Esophagus muscularis mucosa (tissue), 3 donors: ENCODE measurements around the gene ITM2C.

ENCODE experiments used
- POLR2A ChIP-seq: fragments of 450-650 bp; IDR thresholded peaks from one replicate; pipeline ENCODE4 v1.6.1; 2017; ENCODE audit warnings: antibody characterized with exemption, moderate library complexity, mild to moderate bottlenecking, low read depth
- POLR2AphosphoS5 ChIP-seq, 2 donors: sonication (generic); formaldehyde crosslinking; IDR thresholded peaks; one replicate each; pipeline ENCODE4 v1.6.1; 2017; ENCODE audit warnings: antibody characterized with exemption in 2 of 2
- TF ChIP-seq, protein P1 (sequence below), 3 experiments: fragments of 200-600 bp in 2 of 3; fragments of 450-650 bp in 1 of 3; sonication (generic) in 2 of 3; IDR thresholded peaks; one replicate each; pipeline ENCODE4 v1.5.1; 2017 to 2019; ENCODE audit warnings: antibody characterized with exemption in 3 of 3, mild to moderate bottlenecking in 2 of 3, moderate library complexity in 1 of 3

DNA sequence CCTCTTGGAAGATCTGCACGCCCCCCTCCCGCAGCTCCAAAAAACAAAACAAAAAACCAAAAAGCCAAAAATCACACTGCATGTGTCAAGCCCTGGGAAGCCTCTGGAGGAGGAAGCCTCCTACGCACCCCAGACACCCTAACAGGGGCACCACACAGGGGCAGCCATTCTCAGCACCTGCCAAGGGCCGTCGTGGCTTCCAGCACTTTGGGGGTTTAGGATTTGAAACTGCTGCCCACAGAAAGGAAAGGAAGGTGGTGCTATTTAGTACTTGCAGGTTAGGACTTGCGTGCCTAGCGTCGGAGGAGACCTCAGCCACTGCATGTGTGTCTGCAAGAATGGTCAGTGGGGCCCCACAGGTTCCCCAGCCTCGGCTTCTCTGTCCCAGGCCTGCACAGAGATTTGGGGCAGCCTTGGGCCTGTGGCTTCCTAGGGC, 60.7 kb downstream of the ITM2C start:
- TF ChIP-seq, protein P1, sequence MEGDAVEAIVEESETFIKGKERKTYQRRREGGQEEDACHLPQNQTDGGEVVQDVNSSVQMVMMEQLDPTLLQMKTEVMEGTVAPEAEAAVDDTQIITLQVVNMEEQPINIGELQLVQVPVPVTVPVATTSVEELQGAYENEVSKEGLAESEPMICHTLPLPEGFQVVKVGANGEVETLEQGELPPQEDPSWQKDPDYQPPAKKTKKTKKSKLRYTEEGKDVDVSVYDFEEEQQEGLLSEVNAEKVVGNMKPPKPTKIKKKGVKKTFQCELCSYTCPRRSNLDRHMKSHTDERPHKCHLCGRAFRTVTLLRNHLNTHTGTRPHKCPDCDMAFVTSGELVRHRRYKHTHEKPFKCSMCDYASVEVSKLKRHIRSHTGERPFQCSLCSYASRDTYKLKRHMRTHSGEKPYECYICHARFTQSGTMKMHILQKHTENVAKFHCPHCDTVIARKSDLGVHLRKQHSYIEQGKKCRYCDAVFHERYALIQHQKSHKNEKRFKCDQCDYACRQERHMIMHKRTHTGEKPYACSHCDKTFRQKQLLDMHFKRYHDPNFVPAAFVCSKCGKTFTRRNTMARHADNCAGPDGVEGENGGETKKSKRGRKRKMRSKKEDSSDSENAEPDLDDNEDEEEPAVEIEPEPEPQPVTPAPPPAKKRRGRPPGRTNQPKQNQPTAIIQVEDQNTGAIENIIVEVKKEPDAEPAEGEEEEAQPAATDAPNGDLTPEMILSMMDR (IDR thresholded peaks at IDR 0.05): no peak
- TF ChIP-seq POLR2AphosphoS5 (IDR thresholded peaks at IDR 0.05): no peak
- TF ChIP-seq POLR2A: no peak
